WERI-Rb-1 (cell line): Measurements from ENCODE around the gene PRM1.

Experiments
- DNase-seq: peaks from one replicate; pipeline ENCODE4 v3.0.0-alpha.2; 2020
- H3K27ac ChIP-seq: fragments of 250-450 bp; sonication (Bioruptor Pico); 2 replicates; pipeline ENCODE4 v1.5.1; 2020; ENCODE audit warnings: mild to moderate bottlenecking, moderate library complexity
- H3K27me3 ChIP-seq: fragments of 250-450 bp; sonication (Bioruptor Pico); 2 replicates; pipeline ENCODE4 v1.5.1; 2021; ENCODE audit warnings: mild to moderate bottlenecking, low read depth, moderate library complexity; ENCODE audit not compliant: insufficient read depth, severe bottlenecking
- H3K36me3 ChIP-seq: fragments of 250-450 bp; sonication (Bioruptor Pico); 2 replicates; pipeline ENCODE4 v1.5.1; 2020; ENCODE audit warnings: mild to moderate bottlenecking, moderate library complexity
- H3K4me3 ChIP-seq: 2 replicates; pipeline ENCODE4 v1.5.1; 2011; ENCODE audit warnings: low read depth, mild to moderate bottlenecking, control low read depth, low read length
- H3K9me3 ChIP-seq: fragments of 250-450 bp; sonication (Bioruptor Pico); 2 replicates; pipeline ENCODE4 v1.5.1; 2021; ENCODE audit warnings: mild to moderate bottlenecking, moderate library complexity; ENCODE audit not compliant: severe bottlenecking
- TF ChIP-seq, protein P1 (sequence below): IDR thresholded peaks from 2 replicates; pipeline ENCODE4 v1.5.1; 2011; ENCODE audit warnings: low read depth, mild to moderate bottlenecking, control low read depth, inconsistent platforms, low read length

PRM1 gene

GRCh38 chr16:11296706-11297491 is 15.8 kb upstream of the PRM1 start:
- Histone ChIP-seq H3K36me3 (no peaks in the 10 kb centered on the region), H3K27me3 (no peaks in the 10 kb centered on the region), H3K9me3 (no peaks in the 10 kb centered on the region), H3K27ac (no peak overlapping the region), H3K4me3 (no peak overlapping the region)
- DNase-seq: no peak
- TF ChIP-seq, protein P1, sequence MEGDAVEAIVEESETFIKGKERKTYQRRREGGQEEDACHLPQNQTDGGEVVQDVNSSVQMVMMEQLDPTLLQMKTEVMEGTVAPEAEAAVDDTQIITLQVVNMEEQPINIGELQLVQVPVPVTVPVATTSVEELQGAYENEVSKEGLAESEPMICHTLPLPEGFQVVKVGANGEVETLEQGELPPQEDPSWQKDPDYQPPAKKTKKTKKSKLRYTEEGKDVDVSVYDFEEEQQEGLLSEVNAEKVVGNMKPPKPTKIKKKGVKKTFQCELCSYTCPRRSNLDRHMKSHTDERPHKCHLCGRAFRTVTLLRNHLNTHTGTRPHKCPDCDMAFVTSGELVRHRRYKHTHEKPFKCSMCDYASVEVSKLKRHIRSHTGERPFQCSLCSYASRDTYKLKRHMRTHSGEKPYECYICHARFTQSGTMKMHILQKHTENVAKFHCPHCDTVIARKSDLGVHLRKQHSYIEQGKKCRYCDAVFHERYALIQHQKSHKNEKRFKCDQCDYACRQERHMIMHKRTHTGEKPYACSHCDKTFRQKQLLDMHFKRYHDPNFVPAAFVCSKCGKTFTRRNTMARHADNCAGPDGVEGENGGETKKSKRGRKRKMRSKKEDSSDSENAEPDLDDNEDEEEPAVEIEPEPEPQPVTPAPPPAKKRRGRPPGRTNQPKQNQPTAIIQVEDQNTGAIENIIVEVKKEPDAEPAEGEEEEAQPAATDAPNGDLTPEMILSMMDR: no peak

- no peak for DNase-seq
- Histone ChIP-seq H3K4me3 (no peak overlapping the region), H3K27me3 (no peaks in the 10 kb centered on the region), H3K27ac (no peak overlapping the region), H3K9me3 (no peaks in the 10 kb centered on the region), H3K36me3 (no peaks in the 10 kb centered on the region)
- TF ChIP-seq, protein P1: no peak
These were observed 15.2 kb upstream of the PRM1 start for GRCh38 chr16:11296351-11296705.

DNA sequence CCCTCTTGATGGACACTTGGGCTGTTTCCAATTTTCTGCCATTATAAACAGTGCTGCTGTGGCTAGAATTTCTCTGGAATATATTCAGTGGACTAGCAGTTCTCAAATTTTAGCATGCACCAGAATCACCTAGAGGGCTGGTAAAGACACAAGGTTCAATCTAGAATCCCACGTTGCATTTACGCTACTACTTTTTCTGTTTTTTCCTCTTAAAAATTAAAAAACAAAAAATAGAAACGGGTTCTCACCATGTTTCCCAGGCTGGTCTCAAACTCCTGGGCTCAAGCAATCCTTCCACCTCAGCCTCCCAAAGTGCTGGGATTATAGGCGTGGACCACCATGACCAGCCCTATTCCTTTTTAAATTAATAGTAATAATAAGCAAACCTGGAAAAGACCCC is 14.5 kb upstream of the PRM1 start:
- Histone ChIP-seq H3K27ac (no peak overlapping the region), H3K9me3 (no peaks in the 10 kb centered on the region), H3K4me3 (no peak overlapping the region), H3K36me3 (no peaks in the 10 kb centered on the region), H3K27me3 (no peaks in the 10 kb centered on the region)
- DNase-seq: no peak
- TF ChIP-seq, protein P1: no peak

DNA sequence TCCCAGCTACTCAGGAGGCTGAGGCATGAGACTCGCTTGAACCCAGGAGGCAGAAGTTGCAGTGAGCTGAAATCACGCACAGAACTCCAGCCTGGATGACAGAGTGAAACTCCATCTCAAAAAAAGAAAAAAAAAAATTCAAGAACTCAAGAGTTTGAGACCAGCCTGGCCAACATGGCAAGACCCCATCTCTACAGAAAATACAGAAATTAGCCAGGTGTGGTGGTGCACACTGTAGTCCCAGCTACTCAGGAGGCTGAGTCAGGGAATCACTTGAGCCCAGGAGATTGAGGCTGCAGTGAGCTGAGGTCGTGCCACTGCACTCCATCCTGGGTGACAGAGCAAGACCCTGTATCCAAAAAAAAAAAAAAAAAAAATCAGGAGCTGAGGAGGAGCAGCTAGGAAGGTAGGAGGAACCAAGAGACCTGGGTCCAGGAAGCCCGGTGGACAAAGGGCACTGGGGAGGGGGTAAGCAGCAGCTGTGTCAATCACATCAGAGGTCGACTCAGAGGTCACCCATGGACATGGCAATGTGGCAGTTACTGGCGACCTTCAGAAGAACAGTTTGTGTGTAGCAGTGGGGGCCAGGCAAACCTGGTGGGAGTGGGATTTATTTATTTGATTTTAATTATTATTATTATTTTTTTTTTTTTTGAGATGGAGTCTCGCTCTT is 11.1 kb upstream of the PRM1 start:
- TF ChIP-seq, protein P1: no peak
- no peak overlapping the region for H3K27ac ChIP-seq
- DNase-seq: no peak
- H3K27me3 ChIP-seq: no peaks in the 10 kb centered on the region
- H3K4me3 ChIP-seq: no peak overlapping the region
- no peaks in the 10 kb centered on the region for H3K9me3 ChIP-seq
- no peaks in the 10 kb centered on the region for H3K36me3 ChIP-seq

GRCh38 chr16:11291091-11291703 is 10.1 kb upstream of the PRM1 start:
- Histone ChIP-seq H3K9me3 (no peaks in the 10 kb centered on the region), H3K27me3 (no peaks in the 10 kb centered on the region), H3K36me3 (no peaks in the 10 kb centered on the region), H3K27ac (no peak overlapping the region), H3K4me3 (no peak overlapping the region)
- TF ChIP-seq, protein P1: no peak
- DNase-seq: no peak
